Fibroblast of the aortic adventitia (primary cell): ENCODE measurements around the gene DMAC2L. TPM values are rescaled to one million over a fixed set of nuclear protein-coding genes. Genes with fewer than 3 reads are reported as not detected.

Experiments used
- small RNA-seq: library from RNA; depleted of rRNA; stranded (forward); fragments of <200 nt; gene quantifications from one replicate; pipeline ENCODE3, GENCODE V24; 2012
- total RNA-seq: library from RNA; depleted of rRNA; stranded (reverse); fragments of >200 nt; gene quantifications from 2 replicates; pipeline ENCODE4 v1.2.3, GENCODE V29; 2012; ENCODE audit warnings: low replicate concordance

Gene DMAC2L
- total RNA-seq, 1 donor = 4.4 TPM

Small RNAs within 50 kb of the gene (small RNA-seq; reads per million reads assigned to genes)
- 1.5 reads per million, percentile 54 among the genes with 10 or more reads in this experiment for gene MIR4504

Other genes with a start within 250 kb of the DMAC2L start
- 6.1 and 9.6 TPM in 2 replicates for gene VCPKMT, start 195.8 kb upstream of the DMAC2L start, total RNA-seq
- gene SOS2, start 80.7 kb upstream of the DMAC2L start, total RNA-seq = 22.3 and 33.2 TPM in 2 replicates
- 0.98 and 3.3 TPM in 2 replicates for gene L2HGDH, start 95 bp upstream of the DMAC2L start, total RNA-seq
- gene CDKL1, start 84.6 kb downstream of the DMAC2L start, total RNA-seq = 7.3 and 66.6 TPM in 2 replicates
- 92.1 and 101 TPM in 2 replicates for gene MAP4K5, start 220.2 kb downstream of the DMAC2L start, total RNA-seq
- gene ATL1, start 247.8 kb downstream of the DMAC2L start, total RNA-seq = 5.2 and 10.7 TPM in 2 replicates